Mucosa of stomach (tissue), 1 donor: ENCODE data around the gene EPHA8.

ENCODE experiments used
- H3K27me3 ChIP-seq: one replicate; pipeline ENCODE4 v1.7.0; 2013; ENCODE audit warnings: mild to moderate bottlenecking, low read length; ENCODE audit not compliant: control insufficient read depth, insufficient read depth
- H3K36me3 ChIP-seq: one replicate; pipeline ENCODE4 v1.7.0; 2013; ENCODE audit warnings: low read length; ENCODE audit not compliant: control insufficient read depth, insufficient read depth
- H3K4me1 ChIP-seq: one replicate; pipeline ENCODE4 v1.7.0; 2013; ENCODE audit warnings: mild to moderate bottlenecking, low read length; ENCODE audit not compliant: control insufficient read depth, insufficient read depth
- H3K4me3 ChIP-seq: one replicate; pipeline ENCODE4 v1.7.0; 2013; ENCODE audit warnings: low read length
- H3K9ac ChIP-seq: one replicate; pipeline ENCODE4 v1.7.0; 2013; ENCODE audit warnings: mild to moderate bottlenecking, low read length, moderate library complexity
- H3K9me3 ChIP-seq: one replicate; pipeline ENCODE4 v1.7.0; 2013; ENCODE audit warnings: mild to moderate bottlenecking, low read length, moderate library complexity; ENCODE audit not compliant: control insufficient read depth
- donor health status: Pancreatic carcinoma.

The EPHA8 gene

GRCh38 chr1:22562584-22563583, at the start of gene EPHA8:
Gene EPHA8 (plus strand): TSS chr1:22563489. CDS start chr1:22563636, 147 bp downstream.
- no peak within 1 kb of the TSS for H3K9ac ChIP-seq
- H3K4me1 ChIP-seq = no peaks in the 10 kb centered on the region
- H3K4me3 ChIP-seq = no peak within 1 kb of the TSS
- H3K9me3 ChIP-seq = no peaks in the 10 kb centered on the region
- H3K36me3 ChIP-seq = no peaks in the 10 kb centered on the region
- H3K27me3 ChIP-seq = peaks cover 58% of the 10 kb centered on the region

- H3K36me3 ChIP-seq = no peaks in the 10 kb centered on the region
- no peak overlapping the region for H3K4me3 ChIP-seq
- H3K9me3 ChIP-seq = no peaks in the 10 kb centered on the region
- H3K27me3 ChIP-seq = no peaks in the 10 kb centered on the region
- H3K9ac ChIP-seq = no peak overlapping the region
- no peaks in the 10 kb centered on the region for H3K4me1 ChIP-seq
Observed at GRCh38 chr1:22516906-22517571, 46.2 kb upstream of the EPHA8 start.

GRCh38 chr1:22517956-22518355, 45.3 kb upstream of the EPHA8 start:
- Histone ChIP-seq H3K9me3 (no peaks in the 10 kb centered on the region), H3K36me3 (no peaks in the 10 kb centered on the region), H3K4me3 (no peak overlapping the region), H3K27me3 (no peaks in the 10 kb centered on the region), H3K4me1 (no peaks in the 10 kb centered on the region), H3K9ac (no peak overlapping the region)

GRCh38 chr1:22518379-22518778, 44.9 kb upstream of the EPHA8 start:
- H3K9ac ChIP-seq = no peak overlapping the region
- no peaks in the 10 kb centered on the region for H3K9me3 ChIP-seq
- no peaks in the 10 kb centered on the region for H3K36me3 ChIP-seq

GRCh38 chr1:22520871-22521270, 42.4 kb upstream of the EPHA8 start:
- Histone ChIP-seq H3K9me3 (no peaks in the 10 kb centered on the region), H3K4me3 (no peak overlapping the region), H3K27me3 (no peaks in the 10 kb centered on the region), H3K36me3 (peaks cover 14% of the 10 kb centered on the region), H3K4me1 (no peaks in the 10 kb centered on the region), H3K9ac (no peak overlapping the region)

More at GRCh38 chr1:22518379-22518778, 44.9 kb upstream of the EPHA8 start:
- H3K4me1 ChIP-seq = no peaks in the 10 kb centered on the region
- no peaks in the 10 kb centered on the region for H3K27me3 ChIP-seq
- no peak overlapping the region for H3K4me3 ChIP-seq

GRCh38 chr1:22521692-22522091, 41.6 kb upstream of the EPHA8 start:
- Histone ChIP-seq H3K36me3 (peaks cover 14% of the 10 kb centered on the region), H3K9ac (no peak overlapping the region), H3K9me3 (no peaks in the 10 kb centered on the region), H3K27me3 (no peaks in the 10 kb centered on the region), H3K4me3 (no peak overlapping the region), H3K4me1 (no peaks in the 10 kb centered on the region)

- Histone ChIP-seq H3K4me1 (no peaks in the 10 kb centered on the region), H3K9me3 (no peaks in the 10 kb centered on the region), H3K4me3 (no peak overlapping the region), H3K36me3 (peaks cover 14% of the 10 kb centered on the region), H3K9ac (no peak overlapping the region), H3K27me3 (no peaks in the 10 kb centered on the region)
Observed at GRCh38 chr1:22522221-22522743, 41.0 kb upstream of the EPHA8 start.

GRCh38 chr1:22524481-22524880, 38.8 kb upstream of the EPHA8 start:
- Histone ChIP-seq H3K4me1 (no peaks in the 10 kb centered on the region), H3K9me3 (no peaks in the 10 kb centered on the region), H3K36me3 (peaks cover 14% of the 10 kb centered on the region), H3K27me3 (no peaks in the 10 kb centered on the region), H3K9ac (no peak overlapping the region), H3K4me3 (no peak overlapping the region)

- no peaks in the 10 kb centered on the region for H3K27me3 ChIP-seq
- no peak overlapping the region for H3K9ac ChIP-seq
- H3K36me3 ChIP-seq = peaks cover 14% of the 10 kb centered on the region
- H3K9me3 ChIP-seq = no peaks in the 10 kb centered on the region
- no peak overlapping the region for H3K4me3 ChIP-seq
- no peaks in the 10 kb centered on the region for H3K4me1 ChIP-seq
Observed at GRCh38 chr1:22525211-22525610, 38.1 kb upstream of the EPHA8 start.

GRCh38 chr1:22525646-22526045, 37.6 kb upstream of the EPHA8 start:
- H3K4me1 ChIP-seq = no peaks in the 10 kb centered on the region
- peaks cover 14% of the 10 kb centered on the region for H3K36me3 ChIP-seq
- H3K4me3 ChIP-seq = no peak overlapping the region
- H3K9me3 ChIP-seq = no peaks in the 10 kb centered on the region
- H3K27me3 ChIP-seq = no peaks in the 10 kb centered on the region
- no peak overlapping the region for H3K9ac ChIP-seq

- peaks cover 14% of the 10 kb centered on the region for H3K36me3 ChIP-seq
Observed at GRCh38 chr1:22526098-22526497, 37.2 kb upstream of the EPHA8 start.

GRCh38 chr1:22526677-22527076, 36.6 kb upstream of the EPHA8 start:
- no peaks in the 10 kb centered on the region for H3K27me3 ChIP-seq
- no peak overlapping the region for H3K4me3 ChIP-seq
- H3K9me3 ChIP-seq = no peaks in the 10 kb centered on the region
- peaks cover 14% of the 10 kb centered on the region for H3K36me3 ChIP-seq
- no peaks in the 10 kb centered on the region for H3K4me1 ChIP-seq
- no peak overlapping the region for H3K9ac ChIP-seq

More at GRCh38 chr1:22526098-22526497, 37.2 kb upstream of the EPHA8 start:
- H3K27me3 ChIP-seq = no peaks in the 10 kb centered on the region
- no peak overlapping the region for H3K4me3 ChIP-seq
- no peaks in the 10 kb centered on the region for H3K9me3 ChIP-seq
- no peaks in the 10 kb centered on the region for H3K4me1 ChIP-seq
- no peak overlapping the region for H3K9ac ChIP-seq
